K562 (cell line): ENCODE data around the gene SNX33. TPM values are rescaled to one million over a fixed set of nuclear protein-coding genes. Genes with fewer than 3 reads are reported as not detected.

Experiments used
- AFF4 ChIP-seq: sonication (generic); formaldehyde crosslinking; IDR thresholded peaks from 2 replicates; pipeline ENCODE4 v1.8.0; 2023; ENCODE audit warnings: mild to moderate bottlenecking, missing genetic modification reagents
- C11orf30 ChIP-seq: fragments of 450-650 bp; IDR thresholded peaks from 2 replicates; pipeline ENCODE4 v1.6.1; 2016; ENCODE audit warnings: low read depth, mild to moderate bottlenecking
- CEBPB ChIP-seq: fragments of 450-650 bp; IDR thresholded peaks from 2 replicates; pipeline ENCODE4 v1.6.1; 2016; ENCODE audit warnings: missing genetic modification characterization, missing compliant biosample characterization
- DIDO1 ChIP-seq: fragments of 450-650 bp; IDR thresholded peaks from 2 replicates; pipeline ENCODE4 v1.6.1; 2016; ENCODE audit warnings: low read depth, missing biosample characterization, missing genetic modification characterization
- E4F1 ChIP-seq: fragments of 250-450 bp; sonication (Bioruptor Pico); IDR thresholded peaks from 2 replicates; pipeline ENCODE4 v1.5.0; 2021; ENCODE audit warnings: mild to moderate bottlenecking, borderline replicate concordance
- ETV6 ChIP-seq, 3 experiments: fragments of 150-350 bp in 1 of 3; sonication (generic) in 1 of 3; formaldehyde crosslinking in 1 of 3; IDR thresholded peaks; 2 replicates each; pipeline versions ENCODE4 v1.6.1 to v1.8.0; 2014 to 2022; ENCODE audit warnings: borderline replicate concordance in 2 of 3, low read depth in 2 of 3, antibody characterized with exemption in 1 of 3, low read length in 1 of 3, mild to moderate bottlenecking in 1 of 3, missing genetic modification reagents in 1 of 3
- JUN ChIP-seq, 2 experiments: sonication (generic) in 1 of 2; formaldehyde crosslinking in 1 of 2; IDR thresholded peaks; 2 replicates each; pipeline versions ENCODE4 v1.6.1 to v1.8.0; 2012 to 2022; ENCODE audit warnings: borderline replicate concordance in 2 of 2, mild to moderate bottlenecking in 2 of 2, improper control_type of control experiment in 1 of 2, low read depth in 1 of 2, low read length in 1 of 2, missing genetic modification reagents in 1 of 2
- KAT8 ChIP-seq: fragments of 450-650 bp; IDR thresholded peaks from 2 replicates; pipeline ENCODE4 v1.6.1; 2016; ENCODE audit warnings: low read depth, mild to moderate bottlenecking
- MED1 ChIP-seq: sonication (generic); formaldehyde crosslinking; IDR thresholded peaks from 2 replicates; pipeline ENCODE4 v1.8.1; 2023; ENCODE audit warnings: missing genetic modification reagents, borderline replicate concordance
- NUFIP1 ChIP-seq: fragments of 450-650 bp; IDR thresholded peaks from 2 replicates; pipeline ENCODE4 v1.6.1; 2018; ENCODE audit not compliant: partially characterized antibody
- POLR3A ChIP-seq: IDR thresholded peaks from 2 replicates; pipeline ENCODE4 v1.6.1; 2011; ENCODE audit warnings: borderline replicate concordance, mild to moderate bottlenecking, moderate library complexity; ENCODE audit not compliant: insufficient read length, insufficient read depth; ENCODE audit errors: extremely low read depth
- RAD21 ChIP-seq, 2 experiments: fragments of 250-450 bp in 1 of 2; fragments of 450-650 bp in 1 of 2; sonication (Bioruptor Pico) in 1 of 2; formaldehyde crosslinking in 1 of 2; IDR thresholded peaks in 1 of 2; conservative IDR thresholded peaks in 1 of 2; 2 replicates each; pipeline versions ENCODE4 v1.4.0 to v1.8.0; 2020 to 2022; ENCODE audit warnings: mild to moderate bottlenecking in 2 of 2, moderate library complexity in 1 of 2
- RFX5 ChIP-seq: IDR thresholded peaks from 2 replicates; pipeline ENCODE4 v1.6.1; 2011; ENCODE audit warnings: low read depth, mild to moderate bottlenecking, improper control_type of control experiment, low read length
- TARDBP ChIP-seq: fragments of 450-650 bp; IDR thresholded peaks from 2 replicates; pipeline ENCODE4 v1.6.1; 2016
- ZNF3 ChIP-seq: fragments of 250-450 bp; sonication (Bioruptor Pico); IDR thresholded peaks from 2 replicates; pipeline ENCODE4 v1.5.0; 2021; ENCODE audit warnings: mild to moderate bottlenecking, moderate library complexity
- ZNF583 ChIP-seq: fragments of 250-450 bp; sonication (Bioruptor Pico); IDR thresholded peaks from 2 replicates; pipeline ENCODE4 v1.4.0; 2020
- ZNF639 ChIP-seq, 2 experiments: fragments of 200-800 bp in 1 of 2; sonication (Bioruptor generic) in 1 of 2; sonication (generic) in 1 of 2; formaldehyde crosslinking in 1 of 2; IDR thresholded peaks in 1 of 2; conservative IDR thresholded peaks in 1 of 2; 2 replicates each; pipeline versions ENCODE4 v1.5.0 to v1.6.1; 2016 to 2020; ENCODE audit warnings: missing compliant biosample characterization in 1 of 2, missing genetic modification characterization in 1 of 2, missing genetic modification reagents in 1 of 2
- ZZZ3 ChIP-seq: fragments of 450-650 bp; IDR thresholded peaks from 2 replicates; pipeline ENCODE4 v1.6.1; 2016; ENCODE audit warnings: antibody characterized with exemption, mild to moderate bottlenecking, moderate library complexity
- polyA plus RNA-seq, 8 experiments: library from polyadenylated mRNA; depleted of rRNA in 4 of 8; stranded (reverse) in 5 of 8; unstranded in 3 of 8; fragments of >200 nt; fragmentation: Nextera tagmentation in 2 of 8; fragmentation: Illumina TruSeq in 1 of 8; extraction: Ambion mirVana in 2 of 8; extraction: Trizol in 1 of 8; gene quantifications; 2 replicates each; pipeline versions ENCODE4 v1.2.1 to v1.2.3, GENCODE V29; 2011 to 2014; ENCODE audit warnings: inconsistent platforms in 1 of 8, missing spikeins in 1 of 8
- total RNA-seq, 7 experiments: library from RNA; depleted of rRNA in 6 of 7; stranded (reverse); fragments of >200 nt in 6 of 7; fragmentation: Illumina TruSeq in 2 of 7; extraction: Trizol in 2 of 7; gene quantifications; 2 replicates each; pipeline versions ENCODE4 v1.2.1 to v1.2.3, GENCODE V29; 2011 to 2021; ENCODE audit warnings: low replicate concordance in 1 of 7

The SNX33 gene
- total and polyA plus RNA-seq, 9 of the 15 experiments (the other 6 are each of a cell fraction or from before 2014, with no cell fraction given), result 1.4 to 14.1 (median 8.2) TPM

- TF ChIP-seq ZNF639 (CRISPR knock-in tag; conservative IDR thresholded peaks at IDR 0.05 in 1 of 2, IDR thresholded peaks at IDR 0.05 in 1 of 2) (peak in 1 of 2 experiments; percentile 33; a peak in 2 of 4 replicates), KAT8 (no peak), ZNF583 (no peak), CEBPB (tag) (no peak), E4F1 (no peak), AFF4 (peak; percentile 96), ZZZ3 (no peak), JUN (IDR thresholded peaks at IDR 0.05; ENCODE audit: borderline replicate concordance, low read depth, low read length) (no peak), JUN (CRISPR knock-in tag; IDR thresholded peaks at IDR 0.05; ENCODE audit: borderline replicate concordance) (peak; percentile 83; the same call in 1 of the 2 replicates), ETV6 (IDR thresholded peaks at IDR 0.05; ENCODE audit: borderline replicate concordance in 1 of 2, low read depth in 2 of 2, low read length in 1 of 2) (no peak; a peak in 1 of 4 replicates), ETV6 (CRISPR knock-in tag; IDR thresholded peaks at IDR 0.05; ENCODE audit: borderline replicate concordance) (0 out of 2 replicates have a peak, but pooled peaks have one; percentile 19), NUFIP1 (no peak), C11orf30 (peak; percentile 44; the same call in 1 of the 2 replicates), POLR3A (no peak), RAD21 (CRISPR knock-in tag; conservative IDR thresholded peaks at IDR 0.05 in 1 of 2, IDR thresholded peaks at IDR 0.05 in 1 of 2) (no peak), DIDO1 (tag) (no peak), RFX5 (no peak), TARDBP (peak; percentile 46; the same call in 1 of the 2 replicates), MED1 (CRISPR knock-in tag) (0 out of 2 replicates have a peak, but pooled peaks have one; percentile 81), ZNF3 (no peak)
Observed at GRCh38 chr15:75639709-75640482, 7.8 kb upstream of the SNX33 start, which contains the start of gene IMP3 (continued).
